Activated naive CD8-positive, alpha-beta T cell treated with anti-CD3 and anti-CD28 coated beads, Interleukin-2, amount 10 ng/mL, durations not matched to agents 7 days and 5 days (primary cell): ENCODE data around the gene MAP1LC3B. TPM values are rescaled to one million over a fixed set of nuclear protein-coding genes. Genes with fewer than 3 reads are reported as not detected.

Experiments used
- ATAC-seq: fragments of 150-1000 bp; cut with Tn5 transposase; one replicate; pipeline ENCODE4 v1.10.0; 2021; ENCODE audit warnings: low read depth, moderate library complexity
- POLR2A ChIA-PET: fragments of 350-600 bp; sonication (Branson Sonifier 250); formaldehyde crosslinking; loops from one replicate; lab custom pipeline; 2021; ENCODE audit warnings: antibody characterized with exemption; lab: Charles Lee
- DNase-seq: peaks from one replicate; pipeline ENCODE4 v3.0.0; 2021
- H3K27ac Mint-ChIP-seq: one replicate; pipeline ENCODE4 v1.8.0; 2022; ENCODE audit warnings: mild to moderate bottlenecking, mixed read lengths
- H3K27me3 Mint-ChIP-seq: one replicate; pipeline ENCODE4 v1.8.0; 2022; ENCODE audit warnings: mild to moderate bottlenecking, moderate library complexity, mixed read lengths
- H3K36me3 Mint-ChIP-seq: one replicate; pipeline ENCODE4 v1.8.0; 2021; ENCODE audit warnings: mild to moderate bottlenecking, mixed read lengths
- H3K4me1 Mint-ChIP-seq: one replicate; pipeline ENCODE4 v1.8.0; 2021; ENCODE audit warnings: mixed read lengths
- H3K4me3 Mint-ChIP-seq: one replicate; pipeline ENCODE4 v1.8.0; 2022; ENCODE audit warnings: mild to moderate bottlenecking, moderate library complexity, mixed read lengths
- H3K9me3 Mint-ChIP-seq: one replicate; pipeline ENCODE4 v1.8.0; 2021; ENCODE audit warnings: mixed read lengths
- total RNA-seq, 2 experiments: library from RNA; stranded (reverse); gene quantifications; one replicate each; pipeline ENCODE4 v1.2.3, GENCODE V29; 2021

MAP1LC3B gene
- total RNA-seq, 2 experiments from 2014 or later, result 55.6 to 57.4 TPM

GRCh38 chr16:87422106-87422505 lies 30.0 kb downstream of the MAP1LC3B start:
- H3K4me1 Mint-ChIP-seq, result no peaks in the 10 kb centered on the region
- no peak overlapping the region for H3K27ac Mint-ChIP-seq
- no peaks in the 10 kb centered on the region for H3K9me3 Mint-ChIP-seq
- H3K36me3 Mint-ChIP-seq, result peaks cover 2% of the 10 kb centered on the region
- DNase-seq, result no peak
- no peaks in the 10 kb centered on the region for H3K27me3 Mint-ChIP-seq
- H3K4me3 Mint-ChIP-seq, result no peak overlapping the region
- ATAC-seq, result no peak
- POLR2A ChIA-PET, result no interaction called here

GRCh38 chr16:87423429-87423828 lies 31.3 kb downstream of the MAP1LC3B start:
- ATAC-seq (no peak), DNase-seq (no peak)
- Mint-ChIP-seq H3K36me3 (peaks cover 2% of the 10 kb centered on the region), H3K27ac (no peak overlapping the region), H3K27me3 (no peaks in the 10 kb centered on the region), H3K4me1 (no peaks in the 10 kb centered on the region), H3K4me3 (no peak overlapping the region), H3K9me3 (no peaks in the 10 kb centered on the region)
- POLR2A ChIA-PET, result no interaction called here

GRCh38 chr16:87424266-87424665 lies 32.1 kb downstream of the MAP1LC3B start:
- ATAC-seq (no peak), DNase-seq (no peak)
- POLR2A ChIA-PET, result no interaction called here
- no peaks in the 10 kb centered on the region for H3K9me3 Mint-ChIP-seq
- H3K36me3 Mint-ChIP-seq, result peaks cover 2% of the 10 kb centered on the region
- no peaks in the 10 kb centered on the region for H3K4me1 Mint-ChIP-seq
- no peak overlapping the region for H3K4me3 Mint-ChIP-seq
- H3K27ac Mint-ChIP-seq, result no peak overlapping the region
- no peaks in the 10 kb centered on the region for H3K27me3 Mint-ChIP-seq

DNA sequence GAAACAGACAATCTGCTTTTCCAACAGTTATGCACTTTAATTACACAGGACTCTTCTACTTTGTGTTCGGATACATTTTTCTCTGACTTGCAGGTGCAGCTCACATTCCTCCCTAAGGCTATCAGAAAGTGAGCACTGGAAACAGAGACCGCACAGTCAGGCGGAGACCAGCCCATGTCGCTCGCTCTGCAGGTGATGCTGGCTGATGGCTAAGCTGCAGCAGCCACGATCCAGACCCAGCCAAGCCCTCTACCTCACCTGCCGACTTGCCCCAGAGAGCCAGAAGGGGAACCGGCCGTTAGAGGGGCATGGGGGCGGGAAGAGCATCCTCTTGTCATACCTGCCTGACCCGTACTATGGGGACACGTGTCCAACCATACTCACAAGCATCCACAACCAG lies 33.8 kb downstream of the MAP1LC3B start:
- Mint-ChIP-seq H3K9me3 (no peaks in the 10 kb centered on the region), H3K27me3 (no peaks in the 10 kb centered on the region), H3K36me3 (peaks cover 2% of the 10 kb centered on the region), H3K4me3 (no peak overlapping the region), H3K27ac (no peak overlapping the region), H3K4me1 (no peaks in the 10 kb centered on the region)
- DNase-seq (no peak), ATAC-seq (no peak)
- POLR2A ChIA-PET, result no interaction called here

DNA sequence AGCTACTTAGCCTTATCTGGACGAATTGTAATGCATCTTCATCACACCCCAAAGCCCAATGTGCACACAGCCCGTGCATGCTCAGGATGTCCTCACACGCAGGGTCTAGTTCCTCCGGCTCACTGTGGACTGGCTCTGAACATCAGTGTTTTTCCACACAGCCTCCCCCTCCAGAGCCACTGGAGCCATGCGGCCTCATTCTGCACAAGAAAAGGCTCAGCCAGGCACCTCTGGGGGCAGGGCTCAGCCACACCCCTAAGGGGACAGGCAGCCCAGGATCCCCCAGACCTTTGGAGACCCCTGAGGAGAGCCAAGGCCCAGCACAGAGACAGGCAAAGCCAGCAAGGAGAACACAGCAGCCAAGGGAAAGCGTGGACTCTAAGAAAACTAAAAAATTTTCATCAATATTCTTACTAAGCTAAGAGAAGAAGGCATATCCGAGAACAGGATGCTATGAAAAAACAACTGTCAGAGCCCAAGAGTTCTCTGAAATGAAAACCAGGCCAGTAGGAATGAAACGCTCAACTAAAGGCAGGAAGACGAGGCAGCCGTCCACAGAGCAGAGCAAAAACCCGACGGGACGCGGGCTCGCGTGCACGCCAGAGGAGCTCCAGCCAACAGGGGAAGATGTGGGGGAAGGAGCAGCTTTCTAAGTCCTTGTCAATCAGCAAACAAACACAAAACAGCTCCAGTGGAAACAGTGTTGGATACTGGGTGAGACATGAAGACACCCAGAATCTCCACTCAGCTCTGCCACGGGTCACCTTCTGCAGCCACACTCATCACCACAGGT lies 34.5 kb downstream of the MAP1LC3B start:
- Mint-ChIP-seq H3K4me3 (no peak overlapping the region), H3K9me3 (no peaks in the 10 kb centered on the region), H3K36me3 (peaks cover 2% of the 10 kb centered on the region), H3K27ac (no peak overlapping the region), H3K4me1 (no peaks in the 10 kb centered on the region), H3K27me3 (no peaks in the 10 kb centered on the region)
- ATAC-seq (no peak), DNase-seq (no peak)
- POLR2A ChIA-PET, result no interaction called here

GRCh38 chr16:87431926-87432325 lies 39.8 kb downstream of the MAP1LC3B start:
- no peak overlapping the region for H3K4me3 Mint-ChIP-seq
- no peaks in the 10 kb centered on the region for H3K9me3 Mint-ChIP-seq
- POLR2A ChIA-PET, result no interaction called here

GRCh38 chr16:87432330-87432915 lies 40.3 kb downstream of the MAP1LC3B start:
- H3K9me3 Mint-ChIP-seq, result no peaks in the 10 kb centered on the region
- H3K27ac Mint-ChIP-seq, result no peak overlapping the region

More at GRCh38 chr16:87431926-87432325, 39.8 kb downstream of the MAP1LC3B start:
- Mint-ChIP-seq H3K4me1 (peaks cover 10% of the 10 kb centered on the region), H3K27me3 (peaks cover 13% of the 10 kb centered on the region), H3K36me3 (no peaks in the 10 kb centered on the region), H3K27ac (no peak overlapping the region)
- DNase-seq (no peak), ATAC-seq (no peak)

GRCh38 chr16:87434146-87434667 lies 42.1 kb downstream of the MAP1LC3B start:
- H3K4me3 Mint-ChIP-seq, result no peak overlapping the region
- peaks cover 15% of the 10 kb centered on the region for H3K27me3 Mint-ChIP-seq
- H3K36me3 Mint-ChIP-seq, result no peaks in the 10 kb centered on the region
- no peak overlapping the region for H3K27ac Mint-ChIP-seq
- peaks cover 10% of the 10 kb centered on the region for H3K4me1 Mint-ChIP-seq
- DNase-seq (no peak), ATAC-seq (no peak)
- POLR2A ChIA-PET, result no interaction called here
- no peaks in the 10 kb centered on the region for H3K9me3 Mint-ChIP-seq

More at GRCh38 chr16:87432330-87432915, 40.3 kb downstream of the MAP1LC3B start:
- Mint-ChIP-seq H3K27me3 (peaks cover 13% of the 10 kb centered on the region), H3K36me3 (no peaks in the 10 kb centered on the region), H3K4me1 (peaks cover 10% of the 10 kb centered on the region), H3K4me3 (no peak overlapping the region)
- no peak for DNase-seq
- no peak for ATAC-seq
- POLR2A ChIA-PET, result no interaction called here

DNA sequence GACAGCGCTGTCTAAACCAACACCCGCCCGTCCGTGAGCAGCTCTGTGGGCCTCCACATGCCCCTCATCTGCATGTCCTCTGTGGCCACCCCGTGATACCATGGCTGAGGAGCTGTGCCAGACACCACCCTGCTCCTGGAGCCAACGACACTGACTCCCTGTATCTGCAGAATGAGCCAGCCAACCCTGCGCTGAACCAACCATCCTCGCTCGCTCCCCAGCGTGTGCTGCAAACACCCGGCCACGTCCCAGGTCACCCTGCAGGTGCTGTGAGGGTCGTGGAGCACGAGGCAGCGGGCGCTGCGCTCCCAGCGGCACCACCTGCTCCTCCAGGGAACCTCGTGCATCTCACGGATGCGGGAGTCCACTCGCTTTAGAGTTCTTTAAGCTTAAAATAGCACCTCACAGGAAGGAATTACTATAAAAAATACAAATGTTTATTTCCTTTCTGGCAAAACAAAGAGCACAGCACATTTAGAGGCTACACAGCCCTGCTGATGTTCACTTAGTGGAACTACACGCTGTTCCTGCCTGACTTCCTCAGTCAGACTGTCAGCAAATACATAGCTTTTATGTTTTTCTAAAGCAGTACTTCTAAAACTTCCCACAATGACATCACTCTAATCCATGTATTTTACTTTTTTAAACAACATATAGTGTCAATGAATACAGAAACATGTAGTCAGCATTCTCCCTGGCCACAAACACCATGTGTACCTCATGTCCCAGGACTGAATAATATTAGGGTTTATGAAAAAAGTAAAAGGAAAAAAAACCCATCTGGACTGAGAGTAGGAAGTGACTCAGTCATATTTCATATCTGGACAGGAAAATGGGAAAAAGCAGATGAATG lies 43.5 kb downstream of the MAP1LC3B start:
- Mint-ChIP-seq H3K27ac (no peak overlapping the region), H3K4me1 (peaks cover 10% of the 10 kb centered on the region), H3K4me3 (no peak overlapping the region), H3K9me3 (no peaks in the 10 kb centered on the region), H3K27me3 (peaks cover 16% of the 10 kb centered on the region), H3K36me3 (no peaks in the 10 kb centered on the region)
- ATAC-seq (no peak), DNase-seq (no peak)
- POLR2A ChIA-PET, result interaction anchor here (0.6 kb wide), 1 partner anchor 41 kb away, joined by 6 read pairs; no protein-coding TSS in a partner anchor

DNA sequence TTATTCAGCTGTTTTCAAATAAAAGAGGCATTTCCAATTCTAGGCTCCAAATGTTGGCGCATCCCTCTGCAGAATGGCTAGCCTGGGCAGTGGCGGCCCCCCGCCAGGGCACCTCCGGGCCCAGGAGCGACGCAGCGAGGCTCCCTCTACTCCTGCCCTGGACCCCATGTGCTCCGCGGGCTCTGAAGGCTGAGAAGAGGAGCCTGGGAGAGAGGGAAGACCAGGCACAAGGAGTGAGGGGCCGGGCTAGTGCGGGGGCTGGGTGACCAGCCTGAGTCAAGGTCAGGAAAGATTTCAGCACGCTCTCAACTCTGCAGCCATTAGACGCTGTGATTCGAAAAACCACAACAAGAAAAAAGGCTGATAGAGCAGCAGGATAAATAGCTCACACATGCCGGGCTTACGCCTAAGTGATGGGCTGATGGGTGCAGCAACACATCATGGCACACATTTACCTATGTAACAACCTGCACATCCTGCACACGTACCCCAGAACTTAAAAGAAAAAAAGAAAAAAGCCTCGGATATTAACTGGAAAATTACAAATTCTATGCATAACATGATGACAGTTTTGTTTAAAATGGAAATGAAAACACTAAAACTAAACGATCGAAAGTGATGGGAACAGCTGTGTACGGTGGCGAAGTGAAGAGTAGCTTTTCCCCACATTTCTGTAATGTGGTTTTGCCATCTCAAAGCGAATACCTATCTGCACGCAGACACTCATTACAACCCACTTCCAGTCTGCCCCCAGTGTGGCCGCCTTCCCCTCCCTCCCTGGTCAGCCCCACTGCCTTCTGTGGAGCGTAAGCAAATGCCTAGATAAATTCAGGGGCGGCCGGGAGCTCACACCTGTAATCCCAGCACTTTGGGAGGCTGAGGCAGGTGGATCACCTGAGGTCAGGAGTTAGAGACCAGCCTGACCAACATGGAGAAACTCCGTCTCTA lies 44.4 kb downstream of the MAP1LC3B start:
- no peaks in the 10 kb centered on the region for H3K9me3 Mint-ChIP-seq
- peaks cover 10% of the 10 kb centered on the region for H3K4me1 Mint-ChIP-seq
- POLR2A ChIA-PET, result interaction anchor here (0.6 kb wide), 2 partner anchors 40 to 52 kb away, joined by 6 read pairs; no protein-coding TSS in a partner anchor
- DNase-seq, result no peak
- peaks cover 20% of the 10 kb centered on the region for H3K27me3 Mint-ChIP-seq
- H3K4me3 Mint-ChIP-seq, result peak overlapping the region; percentile 43
- no peak overlapping the region for H3K27ac Mint-ChIP-seq
- H3K36me3 Mint-ChIP-seq, result no peaks in the 10 kb centered on the region
- peak; percentile 42 for ATAC-seq

DNA sequence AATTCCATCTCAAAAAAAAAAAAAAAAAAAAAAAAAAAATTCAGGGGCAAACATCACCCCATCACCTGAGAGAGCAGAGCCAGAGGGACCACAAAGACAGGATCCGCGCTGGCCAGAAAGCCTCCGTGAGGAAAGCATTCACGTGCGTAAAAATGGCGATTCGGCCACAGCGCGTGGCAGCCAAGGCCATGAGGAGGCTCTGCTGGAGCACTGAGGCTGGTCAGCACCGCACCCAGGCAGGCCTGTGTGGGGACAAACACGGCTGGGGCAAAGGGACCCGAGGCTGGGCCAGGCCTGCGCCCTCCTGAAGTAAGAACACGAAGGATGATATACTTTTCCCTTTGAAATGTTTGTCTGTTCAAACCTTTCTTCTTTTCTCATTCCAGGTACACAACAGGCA lies 45.2 kb downstream of the MAP1LC3B start:
- no peak for DNase-seq
- H3K4me1 Mint-ChIP-seq, result peaks cover 10% of the 10 kb centered on the region
- H3K36me3 Mint-ChIP-seq, result no peaks in the 10 kb centered on the region

DNA sequence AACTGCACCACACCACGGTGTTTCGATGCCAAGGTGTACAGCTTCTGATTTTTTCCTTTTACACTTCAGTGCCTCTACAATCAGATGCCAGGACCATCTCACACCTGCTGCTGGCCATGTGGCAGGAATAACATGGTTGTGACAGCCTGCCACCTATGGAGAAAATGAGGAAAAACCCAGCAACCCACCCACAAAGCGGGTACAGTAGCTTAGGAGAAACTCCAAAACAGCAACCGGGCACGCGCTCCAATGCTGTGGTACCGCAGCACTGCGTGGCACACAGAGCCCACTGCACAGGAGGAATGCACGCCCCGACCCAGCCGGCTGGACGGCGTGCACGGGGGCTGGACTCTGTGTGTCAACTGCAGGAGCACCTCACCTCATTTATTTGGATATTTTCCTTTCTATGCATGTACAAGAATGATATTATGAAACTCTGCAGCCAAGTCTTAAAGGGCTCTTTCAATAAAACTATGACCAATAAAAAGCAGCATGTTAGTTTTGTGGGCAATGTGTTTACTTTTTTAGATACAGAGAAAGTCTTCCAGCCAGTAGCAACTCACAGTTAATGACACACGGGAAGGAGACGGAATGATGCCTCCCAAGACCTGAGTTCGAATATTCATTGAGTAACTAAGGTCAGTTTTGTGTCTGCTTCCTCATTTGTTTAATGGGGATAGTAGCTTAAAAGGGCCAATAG lies 45.9 kb downstream of the MAP1LC3B start:
- Mint-ChIP-seq H3K27ac (no peak overlapping the region), H3K4me3 (no peak overlapping the region), H3K27me3 (peaks cover 22% of the 10 kb centered on the region), H3K4me1 (peaks cover 10% of the 10 kb centered on the region), H3K9me3 (no peaks in the 10 kb centered on the region), H3K36me3 (no peaks in the 10 kb centered on the region)
- DNase-seq (no peak), ATAC-seq (no peak)
- POLR2A ChIA-PET, result no interaction called here

More for the DNA sequence above, 45.2 kb downstream of the MAP1LC3B start:
- Mint-ChIP-seq H3K4me3 (no peak overlapping the region), H3K9me3 (no peaks in the 10 kb centered on the region), H3K27me3 (peaks cover 22% of the 10 kb centered on the region), H3K27ac (no peak overlapping the region)
- POLR2A ChIA-PET, result interaction anchor here (0.6 kb wide), 1 partner anchor 53 kb away, joined by 6 read pairs; no protein-coding TSS in a partner anchor
- no peak for ATAC-seq
